Mesendoderm (in vitro differentiated cells): Measurements from ENCODE around the gene POLR3GL.
"Not testable (repeated sequence)": the region's sequence is repeated elsewhere in the genome, so short reads cannot be mapped to it uniquely, and the experiment has no call there.

Experiments
- DNase-seq: peaks from one replicate; pipeline ENCODE4 v3.0.0; 2013
- H2AK5ac ChIP-seq: 2 replicates; pipeline ENCODE4 v1.6.1; 2013; ENCODE audit warnings: low read length, inconsistent platforms
- H2BK120ac ChIP-seq: 2 replicates; pipeline ENCODE4 v1.6.1; 2013; ENCODE audit warnings: low read depth, mild to moderate bottlenecking, low read length, moderate library complexity, mixed read lengths
- H2BK15ac ChIP-seq: replicated peaks from 2 replicates; pipeline ENCODE4 v1.6.1; 2013; ENCODE audit warnings: low read depth, mild to moderate bottlenecking, moderate library complexity
- H2BK5ac ChIP-seq: 2 replicates; pipeline ENCODE4 v1.6.1; 2013; ENCODE audit warnings: low read length, inconsistent platforms
- H3K18ac ChIP-seq: 2 replicates; pipeline ENCODE4 v1.6.1; 2013; ENCODE audit warnings: mild to moderate bottlenecking, low read length, mixed read lengths
- H3K23ac ChIP-seq: one replicate; pipeline ENCODE4 v1.6.1; 2013; ENCODE audit warnings: low read length
- H3K27ac ChIP-seq: 2 replicates; pipeline ENCODE4 v1.5.1; 2013; ENCODE audit warnings: low read depth, mild to moderate bottlenecking, inconsistent platforms, low read length, moderate library complexity
- H3K27me3 ChIP-seq: 2 replicates; pipeline ENCODE4 v1.6.1; 2013; ENCODE audit warnings: low read length, control low read depth, mild to moderate bottlenecking, inconsistent platforms; ENCODE audit not compliant: insufficient read depth, poor library complexity
- H3K36me3 ChIP-seq: 2 replicates; pipeline ENCODE4 v1.6.1; 2013; ENCODE audit warnings: low read length, inconsistent platforms; ENCODE audit not compliant: control insufficient read depth, insufficient read depth
- H3K4ac ChIP-seq: one replicate; pipeline ENCODE4 v1.6.1; 2013; ENCODE audit warnings: low read depth, mild to moderate bottlenecking, low read length, moderate library complexity
- H3K4me1 ChIP-seq: 2 replicates; pipeline ENCODE4 v1.6.1; 2013; ENCODE audit warnings: low read depth, low read length, inconsistent platforms; ENCODE audit not compliant: control insufficient read depth
- H3K4me2 ChIP-seq: 2 replicates; pipeline ENCODE4 v1.6.1; 2013; ENCODE audit warnings: low read length
- H3K4me3 ChIP-seq: 2 replicates; pipeline ENCODE4 v1.5.1; 2013; ENCODE audit warnings: mild to moderate bottlenecking, low read length
- H3K56ac ChIP-seq: one replicate; pipeline ENCODE4 v1.6.1; 2013; ENCODE audit warnings: low read length
- H3K79me1 ChIP-seq: 2 replicates; pipeline ENCODE4 v1.6.1; 2013; ENCODE audit warnings: low read length, inconsistent platforms
- H3K79me2 ChIP-seq: 2 replicates; pipeline ENCODE4 v1.6.1; 2013; ENCODE audit warnings: mild to moderate bottlenecking, low read length; ENCODE audit not compliant: control insufficient read depth, insufficient read depth
- H3K9ac ChIP-seq: 2 replicates; pipeline ENCODE4 v1.6.1; 2013; ENCODE audit warnings: low read length, inconsistent platforms
- H4K5ac ChIP-seq: one replicate; pipeline ENCODE4 v1.6.1; 2013; ENCODE audit warnings: low read length
- H4K8ac ChIP-seq: one replicate; pipeline ENCODE4 v1.6.1; 2013; ENCODE audit warnings: low read depth, mild to moderate bottlenecking, control low read depth, low read length, moderate library complexity
- WGBS: extraction: QIAGEN DNeasy Blood & Tissue Kit; methylation state at CpG from one replicate; pipeline ENCODE4 v1.1.7; 2013; ENCODE audit warnings: low lambda C conversion rate, missing lambda C conversion rate; ENCODE audit not compliant: insufficient coverage; ENCODE audit errors: extremely low coverage; 5-methylcytosine and 5-hydroxymethylcytosine counted together

POLR3GL gene

GRCh38 chr1:146025787-146026495, 61.5 kb downstream of the POLR3GL start:
- H3K18ac ChIP-seq, H2AK5ac ChIP-seq, H3K4ac ChIP-seq, H2BK5ac ChIP-seq, DNase-seq, H3K23ac ChIP-seq, H4K5ac ChIP-seq, H3K79me2 ChIP-seq, H3K4me2 ChIP-seq, H2BK15ac ChIP-seq, H3K36me3 ChIP-seq, H3K27ac ChIP-seq, H2BK120ac ChIP-seq, H3K79me1 ChIP-seq, H3K4me1 ChIP-seq, H3K56ac ChIP-seq, H3K4me3 ChIP-seq, H4K8ac ChIP-seq, H3K27me3 ChIP-seq, H3K9ac ChIP-seq: not testable (repeated sequence)
- no CpG with 5 or more reads among the region's 2 CpGs for WGBS

- H3K27me3 ChIP-seq, H2BK120ac ChIP-seq, H2BK15ac ChIP-seq, H2AK5ac ChIP-seq, DNase-seq, H3K56ac ChIP-seq, H3K23ac ChIP-seq, H3K4me1 ChIP-seq, H3K36me3 ChIP-seq, H3K18ac ChIP-seq, H3K4me3 ChIP-seq, H2BK5ac ChIP-seq, H4K5ac ChIP-seq, H3K4ac ChIP-seq, H4K8ac ChIP-seq, H3K79me2 ChIP-seq, H3K9ac ChIP-seq, H3K79me1 ChIP-seq, H3K4me2 ChIP-seq, H3K27ac ChIP-seq: not testable (repeated sequence)
- no CpG with 5 or more reads among the region's 1 CpG for WGBS
Observed at GRCh38 chr1:146026650-146027049, 62.2 kb downstream of the POLR3GL start.
